Measurements from ENCODE around the gene UBALD1. TPM values are rescaled to one million over a fixed set of nuclear protein-coding genes. Genes with fewer than 3 reads are reported as not detected.

Gene UBALD1
- total RNA-seq, 4 donors from 2014 or later = 11.6 to 25.1 (median 18.1) TPM

- Histone ChIP-seq H3K9me3 (no peaks in the 10 kb centered on the region), H3K36me3 (peaks cover 0 to 36% (median 0%) of the 10 kb centered on the region in 3 donors), H3K4me3 (no peak overlapping the region), H3K4me1 (peaks cover 0 to 15% (median 0%) of the 10 kb centered on the region in 4 donors), H3K27me3 (no peaks in the 10 kb centered on the region), H3K27ac (no peak overlapping the region)
- DNase-seq = no peak
- TF ChIP-seq POLR2A (IDR thresholded peaks at IDR 0.05) (no peak), CTCF (IDR thresholded peaks at IDR 0.05) (no peak)
Measured at GRCh38 chr16:4648917-4649316, 34.2 kb upstream of the UBALD1 start.

DNA sequence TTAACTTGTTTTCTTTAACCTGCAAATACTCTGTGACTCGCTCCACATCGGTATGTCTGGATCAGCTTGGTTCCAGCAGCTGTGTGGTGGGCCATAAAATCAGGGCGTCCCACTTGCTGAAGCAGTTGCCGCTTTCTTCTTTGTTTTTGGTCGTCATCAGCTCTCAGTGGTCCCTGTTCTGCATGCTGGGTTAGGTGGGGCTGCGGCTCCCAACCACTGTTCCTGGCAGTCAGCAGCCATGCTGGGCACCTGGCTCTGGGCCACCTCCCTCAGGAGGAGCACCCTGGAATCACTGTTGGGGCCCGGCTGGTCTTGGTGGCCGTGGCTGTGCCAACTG lies 32.9 kb upstream of the UBALD1 start:
- DNase-seq = no peak
- H3K4me1 ChIP-seq = peaks cover 0 to 3% (median 0%) of the 10 kb centered on the region in 4 donors
- peaks cover 0 to 27% (median 0%) of the 10 kb centered on the region in 3 donors for H3K36me3 ChIP-seq

DNA sequence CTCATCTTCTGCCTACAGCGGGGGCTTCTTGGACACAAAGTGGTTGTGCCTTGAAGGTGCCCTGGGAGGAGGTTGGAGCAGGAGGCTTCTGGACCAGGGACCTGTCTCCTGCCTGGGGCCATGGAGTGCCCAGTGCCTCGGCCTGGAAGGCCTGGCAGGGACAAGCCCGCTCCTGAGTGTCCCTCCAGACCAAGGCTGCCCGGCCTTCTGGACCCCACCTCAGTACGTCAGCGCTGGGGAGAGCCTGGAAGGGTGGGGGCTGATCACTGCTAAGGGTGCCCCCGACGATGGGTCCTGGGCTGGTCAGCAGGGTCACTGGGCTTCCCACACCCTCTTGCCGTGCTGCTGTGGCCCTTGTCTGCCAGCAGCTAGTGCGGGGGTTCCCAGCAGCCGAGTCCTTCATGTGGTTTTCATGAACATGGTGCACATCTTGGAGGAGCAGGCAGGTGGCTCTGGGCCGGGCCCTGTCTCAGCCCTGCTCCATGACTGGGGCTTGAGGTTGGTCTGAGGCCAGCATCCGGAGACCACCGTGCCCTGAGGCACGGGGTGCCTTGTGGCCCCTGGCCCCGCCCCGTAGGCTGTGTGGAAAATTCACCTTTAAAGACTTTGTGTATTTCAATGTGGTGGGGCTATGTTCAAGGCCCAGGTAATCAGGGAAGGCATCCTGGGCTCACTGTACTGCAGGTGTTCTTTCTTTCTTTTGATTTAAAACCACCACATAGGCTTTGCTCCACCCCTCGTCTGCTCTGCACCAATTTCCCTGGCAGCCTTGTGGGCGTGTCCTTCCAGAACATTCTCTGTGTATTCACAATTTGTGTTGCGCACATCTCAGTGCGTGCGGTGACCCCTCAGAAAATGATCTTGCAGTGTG lies 32.3 kb upstream of the UBALD1 start:
- TF ChIP-seq POLR2A (IDR thresholded peaks at IDR 0.05) (no peak), CTCF (IDR thresholded peaks at IDR 0.05) (no peak)
- Histone ChIP-seq H3K9me3 (no peaks in the 10 kb centered on the region), H3K4me1 (no peaks in the 10 kb centered on the region), H3K36me3 (peaks cover 0 to 21% (median 0%) of the 10 kb centered on the region in 3 donors), H3K27me3 (no peaks in the 10 kb centered on the region), H3K27ac (no peak overlapping the region), H3K4me3 (no peak overlapping the region)
- no peak for DNase-seq

More for the DNA sequence above, 32.9 kb upstream of the UBALD1 start:
- H3K27me3 ChIP-seq = no peaks in the 10 kb centered on the region
- H3K9me3 ChIP-seq = no peaks in the 10 kb centered on the region
- no peak for TF ChIP-seq CTCF (IDR thresholded peaks at IDR 0.05)
- no peak for TF ChIP-seq POLR2A (IDR thresholded peaks at IDR 0.05)
- H3K27ac ChIP-seq = no peak overlapping the region
- no peak overlapping the region for H3K4me3 ChIP-seq

- H3K36me3 ChIP-seq = peaks cover 0 to 20% (median 0%) of the 10 kb centered on the region in 3 donors
- peaks cover 0 to 12% (median 0%) of the 10 kb centered on the region in 4 donors for H3K4me1 ChIP-seq
- H3K27ac ChIP-seq = no peak overlapping the region
- no peaks in the 10 kb centered on the region for H3K9me3 ChIP-seq
- H3K4me3 ChIP-seq = no peak overlapping the region
- no peak for DNase-seq
- no peaks in the 10 kb centered on the region for H3K27me3 ChIP-seq
- TF ChIP-seq CTCF (IDR thresholded peaks at IDR 0.05) (no peak), POLR2A (IDR thresholded peaks at IDR 0.05) (no peak)
Measured at GRCh38 chr16:4641895-4642294, 27.2 kb upstream of the UBALD1 start.

- DNase-seq = no peak
- no peak overlapping the region for H3K27ac ChIP-seq
- TF ChIP-seq CTCF (IDR thresholded peaks at IDR 0.05) (no peak), POLR2A (IDR thresholded peaks at IDR 0.05) (no peak)
- no peak overlapping the region for H3K4me3 ChIP-seq
- no peaks in the 10 kb centered on the region for H3K27me3 ChIP-seq
- H3K36me3 ChIP-seq = peaks cover 0 to 20% (median 0%) of the 10 kb centered on the region in 3 donors
- no peaks in the 10 kb centered on the region for H3K9me3 ChIP-seq
- H3K4me1 ChIP-seq = peaks cover 0 to 12% (median 0%) of the 10 kb centered on the region in 4 donors
Measured at GRCh38 chr16:4641306-4641687, 26.6 kb upstream of the UBALD1 start.
